ENCODE measurements around the gene SAMD4A.
"Not testable (repeated sequence)": the region's sequence is repeated elsewhere in the genome, so short reads cannot be mapped to it uniquely, and the experiment has no call there.

SAMD4A gene

DNA sequence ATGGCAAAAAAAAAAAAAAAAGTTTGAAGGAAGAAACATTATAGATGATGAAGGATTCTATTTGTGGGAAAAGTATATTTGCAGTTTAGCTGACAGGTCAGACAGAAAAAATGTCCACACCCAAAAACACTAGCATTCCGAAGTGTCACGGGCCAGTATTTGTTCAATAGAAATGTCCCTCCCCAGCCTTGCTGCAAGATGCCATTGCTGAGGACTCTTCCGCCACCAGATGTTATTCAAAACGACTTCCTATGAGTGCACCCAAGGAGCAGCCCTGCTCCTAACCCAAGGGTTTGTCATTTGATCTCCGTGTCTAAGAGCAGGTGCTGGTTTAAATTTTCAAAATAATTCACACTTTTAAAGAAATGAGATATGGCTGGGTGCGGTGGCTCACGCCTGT, 172.6 kb downstream of the SAMD4A start:
- no peak overlapping the region for H3K27ac ChIP-seq

DNA sequence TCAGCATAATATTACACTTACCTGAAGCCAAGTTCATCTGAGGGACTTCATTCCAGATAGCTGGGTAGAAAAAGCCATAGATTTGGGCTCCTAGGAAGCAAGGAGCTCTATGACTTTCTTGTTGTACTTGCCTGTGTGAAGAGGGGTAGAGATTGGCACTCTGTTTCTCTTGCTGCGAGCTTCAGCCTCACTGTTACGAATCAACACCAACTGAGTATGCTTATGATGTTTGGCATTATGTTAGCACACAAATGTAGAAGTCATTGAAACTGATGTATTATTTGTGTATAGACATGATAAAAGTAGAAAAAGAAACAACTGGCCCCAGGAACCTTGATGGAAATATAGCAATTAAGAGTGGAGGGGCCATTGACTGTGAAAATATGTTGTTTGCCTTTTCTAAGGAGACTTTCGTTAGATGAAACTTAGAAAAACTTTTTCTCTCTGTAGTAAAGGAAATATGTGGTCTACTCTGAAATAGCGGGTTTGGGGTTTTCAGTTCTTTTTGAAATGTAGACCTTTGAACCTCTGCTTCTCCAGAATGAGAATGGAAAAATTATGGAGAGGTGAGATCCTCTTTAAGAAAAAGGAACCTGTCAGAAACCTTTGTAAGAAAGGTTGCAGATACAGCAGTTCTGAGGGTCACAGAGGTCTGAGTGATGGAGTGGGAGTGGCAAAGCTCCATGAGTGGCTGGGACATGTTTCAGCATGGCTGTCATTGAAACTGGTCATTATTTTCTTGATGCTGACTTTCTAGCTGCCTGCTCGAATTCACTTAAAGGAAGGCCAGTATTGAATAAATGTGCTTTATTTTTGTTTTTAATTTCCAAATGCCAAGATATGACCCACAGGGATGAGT, 175.8 kb downstream of the SAMD4A start:
- Histone ChIP-seq H3K27ac (no peak overlapping the region), H3K4me3 (no peak overlapping the region)
- no peak for DNase-seq (ENCODE audit: low spot score)
- no peak for TF ChIP-seq CTCF (IDR thresholded peaks at IDR 0.05)

More for the DNA sequence above, 172.6 kb downstream of the SAMD4A start:
- H3K4me3 ChIP-seq, result no peak overlapping the region
- no peak for TF ChIP-seq CTCF (IDR thresholded peaks at IDR 0.05)
- no peak for DNase-seq (ENCODE audit: low spot score)

DNA sequence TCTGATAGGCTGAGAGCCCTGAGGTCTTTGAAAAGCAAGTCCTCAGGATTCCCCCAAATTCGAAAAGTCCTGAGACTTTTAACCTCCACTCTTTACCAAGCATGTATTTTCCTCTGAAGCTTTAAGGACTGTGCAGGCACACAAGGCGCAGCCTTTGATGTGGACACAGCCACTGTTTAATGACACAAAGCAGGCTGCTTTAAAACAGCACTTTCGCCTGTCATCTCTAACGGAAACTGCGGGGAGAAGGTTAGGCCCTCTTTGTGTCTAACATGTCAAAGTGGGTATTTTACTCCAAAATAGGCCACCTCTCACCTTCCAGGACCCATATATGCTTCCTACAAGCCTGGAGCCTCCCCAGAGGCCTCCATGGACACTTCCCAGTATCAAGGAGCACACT, 176.5 kb downstream of the SAMD4A start:
- TF ChIP-seq CTCF (IDR thresholded peaks at IDR 0.05), result no peak
- no peak overlapping the region for H3K27ac ChIP-seq
- no peak overlapping the region for H3K4me3 ChIP-seq
- no peak for DNase-seq (ENCODE audit: low spot score)

- no peak for DNase-seq (ENCODE audit: low spot score)
- H3K27ac ChIP-seq, result no peak overlapping the region
- no peak overlapping the region for H3K4me3 ChIP-seq
- no peak for TF ChIP-seq CTCF (IDR thresholded peaks at IDR 0.05)
These were observed 179.1 kb downstream of the SAMD4A start for GRCh38 chr14:54746019-54746418.

DNA sequence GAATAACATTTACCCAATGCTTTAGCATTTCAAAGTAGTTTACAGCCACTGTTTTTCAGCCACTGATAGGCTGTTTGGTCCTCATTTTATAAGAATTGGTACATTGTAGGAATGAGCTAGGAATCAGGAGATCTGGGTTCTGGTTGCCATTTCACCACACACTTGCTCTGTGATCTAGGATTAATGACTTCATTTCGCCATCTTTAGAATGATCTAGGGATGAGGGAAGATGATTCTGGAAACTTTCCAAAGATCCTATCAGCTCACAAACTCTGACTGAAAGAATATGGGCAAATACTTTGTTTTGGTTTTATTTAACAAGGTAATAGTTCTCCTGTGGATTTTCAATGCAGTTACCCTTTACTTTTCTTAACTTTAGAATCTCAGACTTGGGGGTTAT, 180.7 kb downstream of the SAMD4A start:
- Histone ChIP-seq H3K4me3 (no peak overlapping the region), H3K27ac (no peak overlapping the region)
- DNase-seq (ENCODE audit: low spot score), result no peak
- no peak for TF ChIP-seq CTCF (IDR thresholded peaks at IDR 0.05)

- Histone ChIP-seq H3K27ac (no peak overlapping the region), H3K4me3 (no peak overlapping the region)
- TF ChIP-seq CTCF (IDR thresholded peaks at IDR 0.05), result no peak
- DNase-seq (ENCODE audit: low spot score), result no peak
These were observed 182.3 kb downstream of the SAMD4A start for GRCh38 chr14:54749180-54749579.

- TF ChIP-seq CTCF (IDR thresholded peaks at IDR 0.05), result no peak
- H3K4me3 ChIP-seq, result no peak overlapping the region
- no peak overlapping the region for H3K27ac ChIP-seq
- DNase-seq (ENCODE audit: low spot score), result no peak
These were observed 182.8 kb downstream of the SAMD4A start for GRCh38 chr14:54749727-54750126.

- H3K27ac ChIP-seq; DNase-seq (ENCODE audit: low spot score); H3K4me3 ChIP-seq: not testable (repeated sequence)
These were observed 185.7 kb downstream of the SAMD4A start for GRCh38 chr14:54752611-54753010.

- not testable (repeated sequence) for H3K4me3 ChIP-seq; H3K27ac ChIP-seq; DNase-seq (ENCODE audit: low spot score)
These were observed 186.5 kb downstream of the SAMD4A start for GRCh38 chr14:54753396-54753795.

All from coronary artery (tissue), 2 donors.